HG03095 (cell line): ENCODE measurements around the gene IKZF3.
"Not testable (repeated sequence)": the region's sequence is repeated elsewhere in the genome, so short reads cannot be mapped to it uniquely, and the experiment has no call there.

Experiments
- ATAC-seq: cut with Tn5 transposase; IDR thresholded peaks from one replicate; pipeline ENCODE4 v1.9.1; 2021; ENCODE audit warnings: moderate library complexity; ENCODE audit not compliant: unreplicated experiment

IKZF3 gene

GRCh38 chr17:39782481-39782880, 81.6 kb downstream of the IKZF3 start:
- ATAC-seq: no peak

GRCh38 chr17:39781861-39782213, 82.3 kb downstream of the IKZF3 start:
- ATAC-seq: no peak

DNA sequence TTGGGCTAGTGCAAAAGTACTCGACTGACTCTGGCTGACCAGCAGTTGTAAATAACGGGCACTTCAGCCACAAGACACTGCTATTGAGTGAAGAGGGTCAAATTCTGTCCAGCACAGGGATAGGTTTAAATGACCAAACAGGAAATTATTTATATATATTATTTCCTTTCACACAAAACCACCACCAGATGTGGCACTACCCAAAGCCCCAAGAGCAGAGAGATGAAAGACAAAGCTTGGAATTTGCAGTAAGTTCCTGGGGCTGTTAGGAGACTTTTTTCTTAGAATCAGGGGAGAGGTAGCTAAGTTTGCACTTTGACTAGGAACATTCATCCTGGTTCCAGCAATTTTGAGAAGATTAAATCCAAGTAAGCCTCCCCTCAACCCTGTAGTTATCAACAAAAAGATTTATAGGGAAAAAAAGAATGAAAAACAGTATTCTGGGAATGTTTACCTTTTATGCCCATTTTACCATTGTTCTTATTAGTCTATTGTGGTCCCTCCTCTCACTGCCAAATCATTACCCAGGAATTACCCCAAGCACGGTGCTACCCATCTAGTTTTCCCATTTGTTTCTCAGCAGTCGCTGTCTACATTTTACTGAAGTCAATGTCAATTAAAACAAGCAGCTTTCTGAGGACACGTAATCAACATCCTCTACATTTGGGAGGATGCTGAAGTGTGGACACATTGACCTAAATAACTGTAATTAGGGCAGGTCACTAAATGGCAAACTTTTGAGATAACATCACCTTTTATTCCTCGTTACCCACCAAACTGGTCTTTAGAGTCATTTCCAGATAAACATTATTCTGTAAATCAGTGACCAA, 82.9 kb downstream of the IKZF3 start:
- no peak for ATAC-seq

DNA sequence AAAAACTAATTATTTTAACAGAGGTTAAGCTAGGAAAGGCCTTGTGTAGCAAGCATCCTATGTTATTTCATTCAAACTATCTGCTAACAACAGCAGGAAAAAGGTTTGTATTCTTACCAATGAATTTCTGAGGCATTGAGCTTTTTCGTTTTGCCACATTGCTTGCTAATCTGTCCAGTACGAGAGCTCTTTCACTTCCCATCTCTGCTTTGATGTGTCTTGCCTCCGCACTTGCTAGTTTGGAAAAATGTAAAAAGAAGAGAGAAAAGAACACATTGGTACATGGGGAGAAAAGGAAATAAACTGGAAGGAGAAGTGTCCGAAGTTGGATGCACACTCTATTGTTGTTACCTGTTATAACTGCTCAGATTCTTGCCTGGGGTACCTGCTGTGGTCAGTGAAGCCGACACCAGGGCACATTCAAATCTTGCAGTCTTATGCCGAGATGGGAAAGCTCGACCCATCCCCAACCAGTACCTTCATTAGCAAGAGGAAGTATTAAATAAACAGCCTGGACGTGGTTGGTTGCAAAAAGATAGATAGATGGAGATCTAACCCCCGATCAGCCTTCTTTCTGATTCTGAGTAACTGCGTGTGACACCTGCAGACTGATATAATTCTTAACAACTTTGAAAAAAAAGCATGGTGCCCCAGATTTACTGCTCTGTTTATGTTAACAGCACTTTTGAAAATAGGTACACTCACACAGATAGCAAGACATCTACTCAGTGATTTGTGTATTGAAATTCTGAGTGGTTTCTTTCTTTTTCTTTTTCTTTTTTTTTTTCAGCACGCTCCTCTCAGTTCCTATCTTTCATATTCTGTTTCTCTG, 86.4 kb downstream of the IKZF3 start:
- peak; percentile 48 for ATAC-seq

- ATAC-seq: no peak
Measured at GRCh38 chr17:39776252-39776651, 87.9 kb downstream of the IKZF3 start.

DNA sequence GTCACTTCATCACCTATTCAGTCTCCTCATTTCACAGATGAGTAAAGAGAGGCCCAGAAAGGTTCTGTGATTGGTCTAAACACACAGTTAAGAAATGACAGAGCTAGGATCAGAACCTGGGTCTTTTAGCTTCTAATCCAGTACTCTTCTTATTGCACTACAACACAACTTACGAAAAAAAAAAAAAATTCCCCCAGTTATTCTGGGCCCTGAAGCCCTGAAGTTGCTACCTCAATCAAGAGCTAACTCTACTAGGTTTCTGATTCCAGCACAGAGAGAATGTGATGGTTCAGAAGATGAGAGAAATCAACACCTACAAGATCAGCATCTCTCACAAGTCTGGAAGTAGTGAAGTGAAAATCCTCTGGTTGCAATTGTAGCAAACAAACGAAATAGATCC, 89.1 kb downstream of the IKZF3 start:
- no peak for ATAC-seq

- no peak for ATAC-seq
Measured at GRCh38 chr17:39774047-39774446, 90.1 kb downstream of the IKZF3 start.

DNA sequence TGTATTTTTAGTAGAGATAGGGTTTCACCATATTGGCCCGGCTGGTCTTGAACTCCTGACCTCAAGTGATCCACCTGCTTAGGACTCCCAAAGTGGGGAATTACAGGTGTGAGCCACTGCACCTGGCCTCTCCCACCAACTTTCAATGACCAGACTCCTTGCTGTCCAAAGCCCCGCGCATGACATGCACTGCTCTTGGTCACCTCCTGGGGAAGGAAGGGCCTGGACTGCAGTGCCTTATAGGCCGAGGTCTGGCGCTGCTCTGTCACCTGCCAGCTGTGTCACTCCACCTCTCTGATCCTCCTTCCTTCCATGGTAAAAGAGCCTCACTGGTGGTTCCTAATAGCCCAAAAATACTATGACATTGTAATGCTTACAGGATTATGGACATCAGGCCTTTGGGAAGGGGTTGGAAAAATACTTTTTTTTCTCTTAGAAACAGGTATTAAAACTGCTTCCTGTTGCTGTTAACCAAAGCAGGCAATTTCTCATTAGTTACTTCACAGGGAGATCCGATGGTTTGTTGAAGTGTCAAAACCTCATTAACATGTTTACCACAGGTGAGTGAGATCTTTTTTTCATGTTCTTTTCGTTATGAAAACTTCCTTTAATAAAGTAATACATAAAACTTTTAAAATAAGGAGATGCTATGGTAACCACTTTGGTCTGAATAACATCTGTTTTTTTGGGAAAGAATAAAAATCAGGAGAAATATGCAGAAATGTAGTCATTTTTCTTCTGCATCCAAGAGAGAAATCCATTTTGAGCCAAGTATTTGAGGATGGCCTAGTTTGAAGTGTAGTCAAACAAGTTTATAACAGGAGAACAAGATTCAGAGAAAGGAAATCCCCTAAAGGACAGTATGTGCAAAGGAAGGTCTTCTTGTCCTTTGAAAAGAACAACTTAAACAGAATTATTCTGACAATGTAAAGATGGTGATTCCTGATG, 90.9 kb downstream of the IKZF3 start:
- no peak for ATAC-seq

DNA sequence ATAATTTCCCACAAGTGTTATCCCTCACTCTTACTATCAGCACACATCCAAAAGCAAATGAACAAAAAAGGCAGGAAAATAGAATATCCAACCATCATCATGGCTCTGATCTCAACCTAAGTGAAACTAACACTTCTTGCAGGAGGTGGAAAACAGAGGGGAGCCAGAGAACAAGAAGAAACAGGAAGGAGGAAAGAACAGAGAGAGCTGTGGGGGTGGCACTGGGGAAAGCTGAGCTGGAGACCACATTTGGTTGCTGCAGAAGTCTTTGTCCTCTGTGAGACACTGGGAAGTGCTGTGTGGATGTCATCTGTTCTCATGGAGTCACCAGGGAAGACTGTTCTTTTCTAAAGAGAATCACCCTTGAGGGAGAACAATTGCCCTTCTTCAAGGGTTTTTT, 91.7 kb downstream of the IKZF3 start:
- ATAC-seq: no peak

DNA sequence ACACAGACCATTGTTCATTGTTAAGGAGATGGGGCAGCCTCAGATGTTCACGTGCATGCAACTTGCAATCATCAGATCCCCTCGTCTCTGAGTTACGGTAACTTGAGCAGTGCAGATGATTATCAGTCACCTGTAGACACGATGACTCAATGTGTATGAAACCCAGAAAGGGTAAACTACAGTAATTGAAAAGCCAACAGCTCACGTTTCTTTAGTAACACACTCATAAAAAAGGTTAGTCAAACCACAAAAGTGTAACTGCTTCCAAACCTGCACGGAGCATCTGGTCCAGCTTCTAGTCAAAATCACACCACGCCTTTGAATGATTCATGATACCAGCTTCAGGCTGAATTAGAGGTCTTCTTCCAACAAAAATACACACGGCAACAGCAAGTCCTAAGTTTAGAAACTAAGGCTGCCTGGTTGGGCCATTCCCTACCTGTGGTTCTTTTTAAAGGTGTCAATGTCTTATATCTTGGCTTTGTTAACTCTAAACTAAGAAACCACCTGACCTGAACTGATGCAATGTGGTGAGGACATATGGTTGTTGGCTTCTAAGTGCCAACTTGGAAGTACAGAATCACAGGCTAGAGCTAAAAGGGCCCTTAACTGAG, 94.0 kb downstream of the IKZF3 start:
- no peak for ATAC-seq

DNA sequence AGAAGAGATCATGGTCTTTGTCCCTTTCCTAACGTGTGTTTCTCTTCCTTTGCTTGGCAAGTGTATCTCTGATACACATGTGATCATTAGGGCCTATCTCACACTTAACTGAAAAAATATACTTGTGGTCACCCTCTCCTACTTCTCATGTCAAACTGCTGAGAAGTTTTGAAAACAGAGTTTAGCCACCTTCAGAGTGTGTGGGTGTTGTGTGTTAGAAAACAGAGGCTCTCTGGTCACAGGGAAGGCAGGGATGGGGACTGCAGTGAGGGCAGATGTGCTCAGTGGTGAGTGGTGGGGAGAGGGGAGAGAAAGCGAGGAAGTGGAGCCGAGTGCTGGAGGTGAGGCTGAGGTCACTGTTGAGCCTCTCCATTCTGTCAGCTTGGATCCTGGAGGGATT, 97.0 kb downstream of the IKZF3 start:
- ATAC-seq: no peak

DNA sequence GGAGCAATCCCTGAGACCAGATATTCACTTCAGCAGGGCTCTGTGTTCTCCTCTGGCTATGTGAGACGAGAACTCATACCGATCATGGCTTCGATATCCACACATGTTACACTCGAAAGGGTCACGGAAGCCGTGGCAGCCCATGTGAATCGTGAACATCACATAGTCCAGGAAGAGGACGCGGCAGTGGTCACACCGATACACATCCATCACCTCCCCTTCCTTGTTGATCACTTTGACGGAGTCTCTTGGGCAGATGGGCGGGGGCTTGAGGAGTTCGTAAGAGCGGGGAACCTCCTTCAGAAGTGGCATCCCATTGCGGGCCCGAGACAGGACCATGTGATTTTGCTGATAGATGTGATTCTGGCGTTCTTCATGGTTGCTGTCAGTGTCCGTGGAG, 98.3 kb downstream of the IKZF3 start:
- ATAC-seq: no peak

DNA sequence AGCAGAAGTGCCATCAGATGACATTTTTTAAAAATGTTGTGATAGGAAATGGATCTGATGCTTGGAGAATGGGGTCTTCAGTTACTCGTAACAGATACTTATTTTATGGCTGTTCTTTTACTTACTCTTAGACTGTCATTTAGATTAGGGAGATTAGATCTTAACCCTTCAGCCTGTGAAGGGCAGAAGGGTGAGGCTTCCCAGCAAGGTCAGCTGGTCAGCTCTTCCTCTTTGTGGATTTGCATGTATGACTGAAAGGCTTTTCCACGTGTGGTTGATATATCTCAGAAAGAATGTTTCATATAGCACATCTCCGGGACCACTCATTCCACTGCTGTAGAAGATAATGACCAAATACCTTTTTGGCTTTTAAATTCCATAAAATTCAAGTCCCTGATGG, 98.9 kb downstream of the IKZF3 start:
- ATAC-seq: no peak

- ATAC-seq: not testable (repeated sequence)
Measured at GRCh38 chr17:39764171-39764570, 99.9 kb downstream of the IKZF3 start.

DNA sequence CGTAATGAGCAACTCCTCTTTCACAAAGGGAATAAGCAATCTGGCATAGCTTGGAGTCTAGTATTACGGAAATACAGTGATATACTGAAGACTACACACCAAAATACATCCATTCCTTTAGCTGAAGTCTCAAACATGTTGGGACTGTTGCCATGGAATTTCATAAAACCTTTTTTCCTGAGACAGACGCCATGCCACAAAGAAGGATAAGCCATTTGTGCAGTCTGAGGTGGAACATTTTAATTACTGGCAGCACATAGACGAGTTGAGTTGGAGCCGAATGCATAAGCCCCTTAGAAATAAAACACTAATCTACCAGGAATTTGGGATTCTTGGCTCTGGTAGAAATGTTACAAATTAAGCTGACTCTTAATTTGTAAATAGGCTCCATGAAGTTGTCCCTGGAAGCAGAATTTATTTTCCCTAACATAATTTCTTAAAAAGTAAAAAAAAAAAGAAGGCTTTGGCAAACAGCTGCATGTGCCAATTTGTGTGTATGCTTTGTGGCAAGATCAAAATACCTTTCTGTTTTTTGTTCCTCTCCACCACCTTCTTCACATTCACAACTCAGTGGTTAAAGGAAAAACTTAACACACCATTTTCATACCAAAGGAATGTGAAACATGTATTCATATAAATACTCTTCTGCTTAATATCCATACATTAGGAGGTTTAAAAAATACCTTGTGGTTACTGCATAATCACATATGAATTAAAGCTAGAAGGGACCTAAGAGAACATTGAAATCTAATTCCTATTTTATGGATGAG, 100.9 kb downstream of the IKZF3 start:
- ATAC-seq: no peak

- no peak for ATAC-seq
Measured at GRCh38 chr17:39761861-39762496, 102.1 kb downstream of the IKZF3 start.

DNA sequence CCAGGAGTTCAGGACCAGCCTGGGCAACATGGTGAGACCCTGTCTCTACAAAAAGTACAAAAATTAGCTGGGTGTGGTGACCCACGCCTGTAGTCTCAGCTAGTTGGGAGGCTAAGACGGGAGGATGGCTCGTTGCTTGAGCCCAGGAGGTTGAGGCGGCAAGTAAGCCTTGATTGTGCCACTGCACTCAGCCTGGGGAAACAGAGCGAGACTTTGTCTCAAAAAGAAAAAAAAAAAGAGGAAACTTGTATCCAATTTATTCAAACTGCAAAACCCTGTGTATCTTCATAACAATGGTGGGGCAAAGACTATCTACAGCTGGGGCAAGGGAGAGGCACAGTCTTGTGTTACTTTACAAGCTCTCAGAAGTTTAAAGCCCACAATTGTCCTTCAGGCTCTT, 104.9 kb downstream of the IKZF3 start:
- ATAC-seq: no peak

- no peak for ATAC-seq
Measured at GRCh38 chr17:39757931-39758873, 105.9 kb downstream of the IKZF3 start.
